Ectodermal cell (in vitro differentiated cells): ENCODE data around the gene JAML.
A peak's percentile ranks its signal among the peaks of the same experiment; 100 is the strongest.

Experiments
- H3K27ac ChIP-seq: 2 replicates; pipeline ENCODE4 v1.7.0; 2013; ENCODE audit warnings: mild to moderate bottlenecking, low read depth, low read length; ENCODE audit not compliant: insufficient read depth, poor library complexity, severe bottlenecking
- H3K27me3 ChIP-seq: 2 replicates; pipeline ENCODE4 v1.7.0; 2013; ENCODE audit warnings: mild to moderate bottlenecking, low read length; ENCODE audit not compliant: insufficient read depth, control insufficient read depth, poor library complexity, severe bottlenecking
- H3K36me3 ChIP-seq: one replicate; pipeline ENCODE4 v1.7.0; 2013; ENCODE audit warnings: low read length; ENCODE audit not compliant: control insufficient read depth, insufficient read depth
- H3K4me1 ChIP-seq: one replicate; pipeline ENCODE4 v1.7.0; 2013; ENCODE audit warnings: low read length; ENCODE audit not compliant: control insufficient read depth, insufficient read depth
- H3K4me3 ChIP-seq: 2 replicates; pipeline ENCODE4 v1.7.0; 2013; ENCODE audit warnings: low read depth, low read length, control low read depth; ENCODE audit not compliant: insufficient read depth
- H3K9me3 ChIP-seq: 2 replicates; pipeline ENCODE4 v1.7.0; 2013; ENCODE audit warnings: mild to moderate bottlenecking, low read length, moderate library complexity; ENCODE audit not compliant: control insufficient read depth
- WGBS, 2 experiments: methylation state at CpG; one replicate each; pipeline ENCODE4 v1.1.7; 2013; ENCODE audit warnings: missing lambda C conversion rate in 2 of 2; 5-methylcytosine and 5-hydroxymethylcytosine counted together

The JAML gene

GRCh38 chr11:118161786-118162185 lies 63.0 kb downstream of the JAML start:
- WGBS, 2 experiments, result 76 to 77% methylated on average over 6 of the region's 6 CpGs
- Histone ChIP-seq H3K27me3 (peaks cover 29% of the 10 kb centered on the region), H3K9me3 (no peaks in the 10 kb centered on the region), H3K27ac (no peak overlapping the region), H3K4me1 (peaks cover 4% of the 10 kb centered on the region), H3K4me3 (no peak overlapping the region), H3K36me3 (no peaks in the 10 kb centered on the region)

- peak overlapping the region; percentile 2 for H3K4me3 ChIP-seq
- WGBS, 2 experiments, result 33 to 37% methylated on average over 10 of the region's 10 CpGs
Observed at GRCh38 chr11:118157186-118157895, 67.5 kb downstream of the JAML start.

GRCh38 chr11:118156531-118157185 lies 68.2 kb downstream of the JAML start:
- Histone ChIP-seq H3K4me3 (peak overlapping the region; percentile 2), H3K27me3 (peaks cover 81% of the 10 kb centered on the region), H3K9me3 (no peaks in the 10 kb centered on the region), H3K4me1 (peaks cover 26% of the 10 kb centered on the region), H3K36me3 (no peaks in the 10 kb centered on the region), H3K27ac (no peak overlapping the region)
- WGBS, 2 experiments, result 2 to 4% methylated on average over 21 of the region's 21 CpGs

More at GRCh38 chr11:118157186-118157895, 67.5 kb downstream of the JAML start:
- H3K27me3 ChIP-seq, result peaks cover 74% of the 10 kb centered on the region
- no peak overlapping the region for H3K27ac ChIP-seq
- H3K36me3 ChIP-seq, result no peaks in the 10 kb centered on the region
- peaks cover 26% of the 10 kb centered on the region for H3K4me1 ChIP-seq
- no peaks in the 10 kb centered on the region for H3K9me3 ChIP-seq

- Histone ChIP-seq H3K27me3 (peaks cover 88% of the 10 kb centered on the region), H3K9me3 (no peaks in the 10 kb centered on the region), H3K36me3 (no peaks in the 10 kb centered on the region), H3K4me1 (peaks cover 26% of the 10 kb centered on the region), H3K4me3 (no peak overlapping the region), H3K27ac (no peak overlapping the region)
- WGBS, 2 experiments, result 28% methylated on average over 11 of the region's 11 CpGs
Observed at GRCh38 chr11:118155776-118156530, 68.9 kb downstream of the JAML start.

GRCh38 chr11:118154641-118155040 lies 70.2 kb downstream of the JAML start:
- H3K27me3 ChIP-seq, result peaks cover 98% of the 10 kb centered on the region
- peaks cover 26% of the 10 kb centered on the region for H3K4me1 ChIP-seq
- no peaks in the 10 kb centered on the region for H3K36me3 ChIP-seq
- H3K9me3 ChIP-seq, result no peaks in the 10 kb centered on the region
- no peak overlapping the region for H3K27ac ChIP-seq
- WGBS, 2 experiments, result 17 to 21% methylated on average over 1 of the region's 1 CpG
- no peak overlapping the region for H3K4me3 ChIP-seq

- Histone ChIP-seq H3K9me3 (no peaks in the 10 kb centered on the region), H3K27me3 (peaks cover 98% of the 10 kb centered on the region), H3K4me1 (peaks cover 26% of the 10 kb centered on the region), H3K4me3 (no peak overlapping the region), H3K27ac (no peak overlapping the region), H3K36me3 (no peaks in the 10 kb centered on the region)
- 67 to 76% methylated on average over 11 of the region's 11 CpGs for WGBS, 2 experiments
Observed at GRCh38 chr11:118153976-118154375, 70.8 kb downstream of the JAML start.

- Histone ChIP-seq H3K4me3 (peak overlapping the region; percentile 7), H3K36me3 (no peaks in the 10 kb centered on the region)
- 7 to 9% methylated on average over 16 of the region's 16 CpGs for WGBS, 2 experiments
Observed at GRCh38 chr11:118153516-118153915, 71.3 kb downstream of the JAML start.

GRCh38 chr11:118152552-118153471 lies 72.0 kb downstream of the JAML start, which contains the start of gene SCN4B:
TSS of gene SCN4B (minus strand) at chr11:118152823. CDS start at chr11:118152673, 150 bp downstream.
- Histone ChIP-seq H3K9me3 (no peaks in the 10 kb centered on the region), H3K27me3 (peaks cover 92% of the 10 kb centered on the region), H3K36me3 (no peaks in the 10 kb centered on the region), H3K4me3 (peak within 1 kb of the TSS; percentile 59), H3K27ac (no peak within 1 kb of the TSS), H3K4me1 (peaks cover 26% of the 10 kb centered on the region)
- WGBS, 2 experiments, result 0% methylated on average over 88 of the region's 88 CpGs

More at GRCh38 chr11:118153516-118153915, 71.3 kb downstream of the JAML start:
- no peak overlapping the region for H3K27ac ChIP-seq
- peaks cover 94% of the 10 kb centered on the region for H3K27me3 ChIP-seq
- H3K9me3 ChIP-seq, result no peaks in the 10 kb centered on the region
- H3K4me1 ChIP-seq, result peaks cover 26% of the 10 kb centered on the region

GRCh38 chr11:118152020-118152551 lies 72.7 kb downstream of the JAML start:
- Histone ChIP-seq H3K4me3 (peak overlapping the region; percentile 59), H3K27ac (no peak overlapping the region), H3K27me3 (peaks cover 85% of the 10 kb centered on the region), H3K4me1 (peaks cover 25% of the 10 kb centered on the region), H3K36me3 (no peaks in the 10 kb centered on the region), H3K9me3 (no peaks in the 10 kb centered on the region)
- 4% methylated on average over 16 of the region's 16 CpGs for WGBS, 2 experiments
